ENCODE data around the gene CLCC1. TPM values are rescaled to one million over a fixed set of nuclear protein-coding genes. Genes with fewer than 3 reads are reported as not detected.

CLCC1 gene
- total RNA-seq, 4 donors from 2014 or later: 8.0 to 18.9 (median 12.0) TPM

DNA sequence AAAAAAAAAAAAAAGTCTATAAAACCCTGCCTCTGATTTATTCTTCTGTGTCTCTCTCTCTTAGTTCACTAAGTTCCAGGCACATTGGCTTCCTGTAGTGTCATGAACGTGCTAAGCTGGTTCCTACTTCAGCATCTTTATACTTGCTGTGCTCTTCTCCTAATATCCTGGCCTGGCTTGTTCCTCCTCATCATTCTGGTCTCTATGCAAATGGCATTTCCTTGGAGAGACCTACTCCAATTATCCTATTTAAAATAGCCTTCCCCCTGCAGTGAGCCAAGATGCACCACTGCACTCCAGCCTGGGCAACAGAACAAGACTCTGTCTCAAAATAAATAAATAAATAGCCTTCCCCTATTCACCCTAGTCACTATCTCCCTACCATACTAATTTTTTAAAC lies 9.7 kb upstream of the CLCC1 start:
- intact Hi-C loops (cut with DNase I): no loop called here
- no peak overlapping the region for H3K27ac ChIP-seq
- H3K9me3 ChIP-seq: no peaks in the 10 kb centered on the region
- no peak overlapping the region for H3K4me3 ChIP-seq
- TF ChIP-seq POLR2A (IDR thresholded peaks at IDR 0.05): no peak
- TF ChIP-seq, protein P1, sequence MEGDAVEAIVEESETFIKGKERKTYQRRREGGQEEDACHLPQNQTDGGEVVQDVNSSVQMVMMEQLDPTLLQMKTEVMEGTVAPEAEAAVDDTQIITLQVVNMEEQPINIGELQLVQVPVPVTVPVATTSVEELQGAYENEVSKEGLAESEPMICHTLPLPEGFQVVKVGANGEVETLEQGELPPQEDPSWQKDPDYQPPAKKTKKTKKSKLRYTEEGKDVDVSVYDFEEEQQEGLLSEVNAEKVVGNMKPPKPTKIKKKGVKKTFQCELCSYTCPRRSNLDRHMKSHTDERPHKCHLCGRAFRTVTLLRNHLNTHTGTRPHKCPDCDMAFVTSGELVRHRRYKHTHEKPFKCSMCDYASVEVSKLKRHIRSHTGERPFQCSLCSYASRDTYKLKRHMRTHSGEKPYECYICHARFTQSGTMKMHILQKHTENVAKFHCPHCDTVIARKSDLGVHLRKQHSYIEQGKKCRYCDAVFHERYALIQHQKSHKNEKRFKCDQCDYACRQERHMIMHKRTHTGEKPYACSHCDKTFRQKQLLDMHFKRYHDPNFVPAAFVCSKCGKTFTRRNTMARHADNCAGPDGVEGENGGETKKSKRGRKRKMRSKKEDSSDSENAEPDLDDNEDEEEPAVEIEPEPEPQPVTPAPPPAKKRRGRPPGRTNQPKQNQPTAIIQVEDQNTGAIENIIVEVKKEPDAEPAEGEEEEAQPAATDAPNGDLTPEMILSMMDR (IDR thresholded peaks at IDR 0.05): no peak
- 91 to 100% methylated on average over 1 of the region's 1 CpG for WGBS, 2 donors
- H3K27me3 ChIP-seq: no peaks in the 10 kb centered on the region
- peaks cover 0 to 99% (median 22%) of the 10 kb centered on the region in 3 donors for H3K36me3 ChIP-seq
- no peaks in the 10 kb centered on the region for H3K4me1 ChIP-seq
- no peak for DNase-seq

DNA sequence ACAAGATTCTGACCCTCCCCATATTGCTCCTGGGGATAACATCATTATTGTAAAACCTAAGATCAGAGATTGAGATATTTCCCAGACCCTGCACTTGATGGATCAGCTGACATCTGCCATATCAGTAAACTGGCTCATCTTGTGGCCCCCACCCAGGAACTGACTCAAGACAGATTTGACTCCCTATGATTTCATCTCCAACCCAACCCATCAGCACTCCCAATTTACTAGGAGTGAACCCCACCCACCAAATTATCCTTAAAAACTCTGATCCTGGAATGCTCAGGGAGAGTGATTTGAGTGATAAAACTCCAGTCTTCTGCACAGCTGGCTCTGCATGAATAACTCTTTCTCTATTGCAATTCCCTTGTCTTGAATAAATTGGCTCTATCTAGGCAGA lies 6.1 kb upstream of the CLCC1 start:
- TF ChIP-seq, protein P1 (IDR thresholded peaks at IDR 0.05): no peak
- TF ChIP-seq POLR2A (IDR thresholded peaks at IDR 0.05): no peak
- H3K36me3 ChIP-seq: peaks cover 0 to 65% (median 14%) of the 10 kb centered on the region in 3 donors
- no peak overlapping the region for H3K27ac ChIP-seq
- no peaks in the 10 kb centered on the region for H3K4me1 ChIP-seq
- DNase-seq: no peak
- H3K27me3 ChIP-seq: no peaks in the 10 kb centered on the region
- H3K4me3 ChIP-seq: no peak overlapping the region
- intact Hi-C loops (cut with DNase I): no loop called here
- H3K9me3 ChIP-seq: no peaks in the 10 kb centered on the region

DNA sequence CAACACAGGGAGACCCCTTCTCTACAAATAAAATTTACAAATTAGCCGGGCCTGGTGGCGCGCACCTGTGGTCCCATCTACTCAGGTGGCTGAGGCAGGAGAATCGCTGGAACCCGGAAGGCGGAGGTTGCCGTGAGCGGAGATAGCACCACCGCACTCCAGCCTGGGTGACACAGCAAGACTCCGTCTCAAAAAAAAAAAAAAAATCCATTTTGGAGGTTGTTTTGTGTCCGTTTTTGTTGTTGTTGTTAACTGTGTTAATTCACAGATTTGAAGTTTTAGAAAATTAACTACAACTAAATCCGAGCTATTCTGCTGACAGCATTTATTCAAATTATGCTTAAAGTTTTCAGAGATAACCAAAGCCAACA lies 618 bp downstream of the CLCC1 start:
- intact Hi-C loops (cut with DNase I): no loop called here

DNA sequence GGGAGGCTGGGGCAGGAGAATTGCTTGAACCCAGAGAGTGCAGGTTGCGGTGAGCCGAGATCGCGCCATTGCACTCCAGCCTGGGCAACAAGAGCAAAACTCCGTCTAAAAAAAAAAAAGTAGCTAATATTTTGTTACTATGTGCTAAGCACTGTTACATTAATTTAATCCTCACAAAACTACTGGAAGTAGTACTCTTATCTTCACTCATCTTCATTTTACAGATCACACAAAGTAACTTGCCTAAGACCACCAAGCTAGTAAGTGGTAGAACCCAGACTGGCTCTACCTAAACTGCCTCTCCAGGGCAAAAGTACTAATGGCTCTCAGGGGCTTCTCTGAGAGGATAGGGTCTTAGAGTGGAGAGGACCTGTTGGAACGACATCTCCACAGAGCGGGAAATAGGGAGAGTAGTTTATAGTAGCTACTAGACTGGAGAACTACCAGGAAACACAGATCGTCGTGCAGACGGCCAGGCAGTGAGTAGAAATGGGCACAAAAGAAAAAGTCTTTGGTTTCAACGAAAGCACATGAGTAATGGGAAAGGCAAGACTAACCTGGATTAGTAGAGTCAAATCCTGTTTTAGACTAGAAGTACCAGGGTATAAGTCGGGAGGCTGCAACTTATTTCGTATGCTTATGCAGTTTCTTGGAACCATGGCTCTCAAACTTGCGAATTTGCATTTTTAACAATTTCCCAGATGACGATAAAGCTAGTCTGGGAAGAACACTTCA lies 1.4 kb downstream of the CLCC1 start:
- no peak for DNase-seq
- H3K9me3 ChIP-seq: no peaks in the 10 kb centered on the region
- WGBS, 2 donors: 73% methylated on average over 15 of the region's 15 CpGs
- peaks cover 0 to 10% (median 0%) of the 10 kb centered on the region in 3 donors for H3K36me3 ChIP-seq
- no peaks in the 10 kb centered on the region for H3K27me3 ChIP-seq
- intact Hi-C loops (cut with DNase I): no loop called here
- TF ChIP-seq, protein P1 (IDR thresholded peaks at IDR 0.05): no peak
- no peak for TF ChIP-seq POLR2A (IDR thresholded peaks at IDR 0.05)
- peaks cover 19 to 48% (median 24%) of the 10 kb centered on the region in 3 donors for H3K4me1 ChIP-seq
- peak overlapping the region; percentile 94 to 99 (median 97) for H3K27ac ChIP-seq
- H3K4me3 ChIP-seq: peak overlapping the region; percentile 58 to 85 (median 78)

More for the DNA sequence above, 618 bp downstream of the CLCC1 start:
- Histone ChIP-seq H3K36me3 (peaks cover 0 to 10% (median 0%) of the 10 kb centered on the region in 3 donors), H3K27me3 (no peaks in the 10 kb centered on the region), H3K4me3 (peak overlapping the region; percentile 58 to 85 (median 78)), H3K27ac (peak overlapping the region; percentile 94 to 99 (median 97)), H3K9me3 (no peaks in the 10 kb centered on the region), H3K4me1 (peaks cover 19 to 42% (median 24%) of the 10 kb centered on the region in 3 donors)
- no peak for DNase-seq
- WGBS, 2 donors: 11 to 15% methylated on average over 12 of the region's 12 CpGs
- TF ChIP-seq, protein P1 (IDR thresholded peaks at IDR 0.05): no peak
- no peak for TF ChIP-seq POLR2A (IDR thresholded peaks at IDR 0.05)

DNA sequence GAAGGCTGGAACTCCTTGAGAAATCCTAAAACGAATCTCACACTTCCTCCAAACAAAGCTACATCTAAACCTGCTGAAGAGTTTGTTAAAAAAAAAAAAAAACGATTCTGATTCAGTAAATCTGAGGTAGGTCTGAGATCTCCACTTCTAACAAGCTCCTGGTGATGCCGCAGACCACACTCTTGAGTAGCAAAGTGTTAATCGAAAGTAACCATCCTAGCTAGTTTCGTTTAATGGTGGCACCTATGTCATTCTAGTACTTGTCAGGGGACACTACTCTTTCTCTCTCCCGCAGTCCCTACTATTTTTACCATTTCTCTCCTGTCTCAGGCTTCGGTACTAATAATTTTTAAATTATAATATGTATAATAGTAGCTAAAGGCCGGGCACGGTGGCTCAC lies 2.1 kb downstream of the CLCC1 start:
- Histone ChIP-seq H3K4me3 (no peak overlapping the region), H3K36me3 (peaks cover 0 to 15% (median 0%) of the 10 kb centered on the region in 3 donors), H3K9me3 (no peaks in the 10 kb centered on the region), H3K27ac (no peak overlapping the region), H3K27me3 (no peaks in the 10 kb centered on the region), H3K4me1 (peaks cover 19 to 52% (median 24%) of the 10 kb centered on the region in 3 donors)
- no peak for DNase-seq
- intact Hi-C loops (cut with DNase I): no loop called here
- 75 to 78% methylated on average over 8 to 9 of the region's 9 CpGs for WGBS, 2 donors
- TF ChIP-seq, protein P1 (IDR thresholded peaks at IDR 0.05): no peak
- TF ChIP-seq POLR2A (IDR thresholded peaks at IDR 0.05): no peak

Data from esophagus squamous epithelium (tissue), 5 donors.